HepG2 (cell line): ENCODE data around the gene NATD1. TPM values are rescaled to one million over a fixed set of nuclear protein-coding genes. Genes with fewer than 3 reads are reported as not detected.

Experiments used
- ATAC-seq: fragments of 200-7000 bp; cut with Tn5 transposase; 3 replicates; pipeline ENCODE4 v1.9.1; 2020; ENCODE audit warnings: mild to moderate bottlenecking, moderate library complexity
- BruUV-seq: library from RNA; stranded (reverse); fragments of 400-500 nt; replicated peaks from 2 replicates; lab custom pipeline; 2021; lab: Mats Ljungman, UMichigan
- CTCF ChIA-PET: fragments of 300-600 bp; formaldehyde crosslinking; extraction: SDS; loops from one replicate; lab custom pipeline; 2021; ENCODE audit warnings: low total read pairs, inconsistent platforms, low intra/inter-chr PET ratio; lab: Yijun Ruan, JAX
- POLR2A ChIA-PET: fragments of 350-600 bp; sonication (Branson Sonifier 250); formaldehyde crosslinking; loops from one replicate; lab custom pipeline; 2020; ENCODE audit warnings: antibody characterized with exemption, inconsistent platforms; lab: Yijun Ruan, JAX
- DNase-seq: peaks from one replicate; pipeline ENCODE4 v3.0.0-alpha.2; 2015; ENCODE audit warnings: low spot score
- FAIRE-seq: peaks from 3 replicates; lab custom pipeline; 2011; peaks lifted over from hg19 to GRCh38; lab: Jason Lieb, UNC
- H2AFZ ChIP-seq: one replicate; pipeline ENCODE4 v1.6.1; 2011; ENCODE audit warnings: low read length, inconsistent platforms
- H3K27ac ChIP-seq: fragments of 300-600 bp; 3 replicates; pipeline ENCODE4 v1.8.0; 2011; ENCODE audit warnings: mixed run types, mild to moderate bottlenecking, mixed read lengths, low read length, inconsistent platforms; ENCODE audit not compliant: insufficient read depth; ENCODE audit errors: extremely low read length
- H3K27me3 ChIP-seq, 2 experiments: fragments of 200-600 bp in 1 of 2; 2 replicates in 1 of 2; 3 replicates in 1 of 2; pipeline versions ENCODE4 v1.6.0 to v1.8.0; 2011; ENCODE audit warnings: low read length in 2 of 2, mild to moderate bottlenecking in 2 of 2, moderate library complexity in 2 of 2, inconsistent platforms in 1 of 2; ENCODE audit not compliant: insufficient read depth in 2 of 2, control insufficient read depth in 1 of 2
- H3K36me3 ChIP-seq, 2 experiments: fragments of 200-600 bp in 1 of 2; replicated peaks in 1 of 2; 2 replicates in 1 of 2; 3 replicates in 1 of 2; pipeline versions ENCODE4 v1.5.1 to v1.8.0; 2011; ENCODE audit warnings: low read length in 2 of 2, inconsistent platforms in 1 of 2; ENCODE audit not compliant: insufficient read depth in 2 of 2, control insufficient read depth in 1 of 2
- H3K4me1 ChIP-seq: 2 replicates; pipeline ENCODE4 v1.5.1; 2012; ENCODE audit warnings: low read length, inconsistent platforms; ENCODE audit not compliant: insufficient read depth
- H3K4me2 ChIP-seq: 2 replicates; pipeline ENCODE4 v1.6.0; 2011; ENCODE audit warnings: low read depth, low read length, inconsistent platforms
- H3K4me3 ChIP-seq, 3 experiments: fragments of 200-600 bp in 1 of 3; sonication (generic), shearing (Covaris generic) in 1 of 3; replicated peaks in 1 of 3; 2 replicates each; pipeline ENCODE4 v1.5.1; 2011 to 2016; ENCODE audit warnings: low read length in 3 of 3, inconsistent platforms in 2 of 3, low read depth in 2 of 3, mild to moderate bottlenecking in 2 of 3, control low read depth in 1 of 3, mixed read lengths in 1 of 3; ENCODE audit not compliant: insufficient read depth in 1 of 3
- H3K79me2 ChIP-seq: one replicate; pipeline ENCODE4 v1.6.1; 2011; ENCODE audit warnings: low read length, inconsistent platforms; ENCODE audit not compliant: insufficient read depth
- H3K9ac ChIP-seq: 2 replicates; pipeline ENCODE4 v1.6.0; 2011; ENCODE audit warnings: mild to moderate bottlenecking, low read depth, low read length, inconsistent platforms; ENCODE audit not compliant: insufficient read depth
- H3K9me3 ChIP-seq: 2 replicates; pipeline ENCODE4 v1.5.1; 2012; ENCODE audit warnings: mild to moderate bottlenecking, low read length
- H4K20me1 ChIP-seq: 2 replicates; pipeline ENCODE4 v1.6.0; 2011; ENCODE audit warnings: inconsistent platforms, mild to moderate bottlenecking, low read length, moderate library complexity; ENCODE audit not compliant: insufficient read depth
- AFF4 ChIP-seq: sonication (generic); formaldehyde crosslinking; IDR thresholded peaks from 2 replicates; pipeline ENCODE4 v1.4.0; 2020; ENCODE audit warnings: missing genetic modification reagents
- ASH2L ChIP-seq: fragments of 300-600, 200-600 bp; sonication (generic); IDR thresholded peaks from 2 replicates; pipeline ENCODE4 v1.7.0; 2017; ENCODE audit warnings: low read depth, mild to moderate bottlenecking, moderate library complexity, mixed read lengths, low read length; ENCODE audit not compliant: insufficient read length
- KMT2A ChIP-seq: sonication (generic); formaldehyde crosslinking; IDR thresholded peaks from 2 replicates; pipeline ENCODE4 v1.4.0; 2020; ENCODE audit warnings: missing genetic modification reagents
- LCORL ChIP-seq, 2 experiments: fragments of 450-650 bp in 1 of 2; sonication (generic) in 1 of 2; formaldehyde crosslinking in 1 of 2; IDR thresholded peaks; 2 replicates each; pipeline versions ENCODE4 v1.5.0 to v1.6.1; 2017 to 2020; ENCODE audit warnings: antibody characterized with exemption in 1 of 2, missing genetic modification reagents in 1 of 2
- MED8 ChIP-seq: sonication (generic); formaldehyde crosslinking; IDR thresholded peaks from 2 replicates; pipeline ENCODE4 v1.8.1; 2023; ENCODE audit warnings: mild to moderate bottlenecking, missing genetic modification reagents; ENCODE audit not compliant: insufficient replicate concordance
- MTF1 ChIP-seq: sonication (generic); formaldehyde crosslinking; IDR thresholded peaks from 2 replicates; pipeline ENCODE4 v1.5.0; 2020; ENCODE audit warnings: missing genetic modification reagents
- RARA ChIP-seq: IDR thresholded peaks from 2 replicates; pipeline ENCODE4 v1.6.1; 2016; ENCODE audit warnings: missing genetic modification reagents, missing compliant biosample characterization
- SETDB1 ChIP-seq: sonication (generic); formaldehyde crosslinking; IDR thresholded peaks from 2 replicates; pipeline ENCODE4 v1.5.1; 2020; ENCODE audit warnings: missing genetic modification reagents, mild to moderate bottlenecking, borderline replicate concordance
- TARDBP ChIP-seq: sonication (generic); formaldehyde crosslinking; IDR thresholded peaks from 2 replicates; pipeline ENCODE4 v1.8.0; 2022; ENCODE audit warnings: mild to moderate bottlenecking, missing genetic modification reagents
- ZBTB44 ChIP-seq: sonication (generic); formaldehyde crosslinking; IDR thresholded peaks from 2 replicates; pipeline ENCODE4 v1.4.0; 2020; ENCODE audit warnings: missing genetic modification reagents
- ZBTB8A ChIP-seq: sonication (generic); formaldehyde crosslinking; IDR thresholded peaks from 2 replicates; pipeline ENCODE4 v1.4.0; 2020; ENCODE audit warnings: mild to moderate bottlenecking, low read depth, missing genetic modification reagents, borderline replicate concordance
- ZNF160 ChIP-seq: sonication (generic); formaldehyde crosslinking; IDR thresholded peaks from 2 replicates; pipeline ENCODE4 v1.8.0; 2022; ENCODE audit warnings: mild to moderate bottlenecking, inconsistent platforms, missing genetic modification reagents
- WGBS: methylation state at CpG from one replicate; pipeline ENCODE4 v1.1.6; 2017; ENCODE audit warnings: low lambda C conversion rate; 5-methylcytosine and 5-hydroxymethylcytosine counted together
- in situ Hi-C: cut with HindIII; loops from 2 replicates; pipeline ENCODE4 v1.10.0; 2017; ENCODE audit warnings: low pct_unique_long_range_greater_than_20kb; ENCODE audit not compliant: extremely low pct_ligation_motif_present
- intact Hi-C: fragments of 100-400 bp; cut with micrococcal nuclease; formaldehyde crosslinking; loops from one replicate; pipeline ENCODE4 v1.10.0; 2022; ENCODE audit not compliant: unreplicated experiment
- polyA plus RNA-seq, 8 experiments: library from polyadenylated mRNA; depleted of rRNA in 3 of 8; stranded (reverse) in 7 of 8; unstranded in 1 of 8; fragments of >200 nt; fragmentation: Illumina TruSeq in 4 of 8; extraction: Trizol in 4 of 8; gene quantifications; 2 replicates each; pipeline versions ENCODE4 v1.2.1 to v1.2.3, GENCODE V29; 2011 to 2016; ENCODE audit warnings: low read depth in 4 of 8, missing spikeins in 1 of 8, mixed read lengths in 1 of 8; ENCODE audit not compliant: insufficient read depth in 1 of 8
- total RNA-seq, 5 experiments: library from RNA; depleted of rRNA; stranded (reverse); fragments of >200 nt; fragmentation: Illumina TruSeq; extraction: Trizol; gene quantifications; 2 replicates each; pipeline ENCODE4 v1.2.3, GENCODE V29; 2016; ENCODE audit warnings: low read depth in 1 of 5
- TF ChIP-seq, protein P1 (sequence below): sonication (generic); formaldehyde crosslinking; IDR thresholded peaks from 2 replicates; pipeline ENCODE4 v1.4.0; 2020; ENCODE audit warnings: missing genetic modification reagents, borderline replicate concordance
- TF ChIP-seq, protein P2 (sequence below): sonication (generic); formaldehyde crosslinking; IDR thresholded peaks from 2 replicates; pipeline ENCODE4 v1.4.0; 2020; ENCODE audit warnings: missing genetic modification reagents
- TF ChIP-seq, protein P3 (sequence below): sonication (generic); formaldehyde crosslinking; IDR thresholded peaks from 2 replicates; pipeline ENCODE4 v1.4.0; 2020; ENCODE audit warnings: missing genetic modification reagents

NATD1 gene
- total and polyA plus RNA-seq, 2 of the 13 experiments (the other 11 are each of a cell fraction or from before 2014, with no cell fraction given): 0.31 to 2.3 TPM

DNA sequence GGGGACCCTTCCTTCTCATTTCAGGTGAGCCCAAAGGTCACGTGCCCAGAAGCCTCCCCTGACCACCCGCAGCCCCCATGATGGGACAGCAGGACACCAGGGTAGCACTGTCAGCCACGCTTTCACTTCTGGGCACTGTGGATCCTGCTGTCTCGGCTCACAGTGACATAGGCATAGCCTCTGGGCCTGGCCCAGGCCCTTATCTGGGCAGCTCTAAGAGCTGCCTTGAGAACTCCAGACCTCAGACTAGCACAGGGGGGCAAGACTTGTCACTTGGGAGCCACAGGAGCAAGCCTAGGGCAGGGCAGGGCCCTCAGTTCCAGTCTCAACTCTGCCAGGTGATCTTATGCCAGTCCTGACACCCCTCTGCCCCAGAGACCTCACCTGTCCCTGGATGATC lies 4.7 kb downstream of the NATD1 start:
- BruUV-seq: no TSS peak
- WGBS: 4% methylated on average over 4 of the region's 4 CpGs
- peaks cover 26% of the 10 kb centered on the region for H3K4me1 ChIP-seq
- no peaks in the 10 kb centered on the region for H3K9me3 ChIP-seq
- no peak overlapping the region for H3K4me3 ChIP-seq
- H3K27ac ChIP-seq: no peak overlapping the region
- in situ Hi-C loops: no loop called here
- peak; percentile 6; the same call in 1 of the 3 replicates for ATAC-seq
- no peak for DNase-seq
- no peak overlapping the region; the same call in 1 of the 2 replicates for H3K4me2 ChIP-seq
- intact Hi-C loops: no loop called here
- H2AFZ ChIP-seq: no peak overlapping the region
- H3K9ac ChIP-seq: no peak overlapping the region
- no peaks in the 10 kb centered on the region for H3K79me2 ChIP-seq
- peaks cover 3 to 31% of the 10 kb centered on the region in 2 experiments; a peak in 4 of 5 replicates for H3K27me3 ChIP-seq
- H3K36me3 ChIP-seq: no peaks in the 10 kb centered on the region
- FAIRE-seq: no peak
- H4K20me1 ChIP-seq: peaks cover 6% of the 10 kb centered on the region; the same call in 1 of the 2 replicates
- POLR2A ChIA-PET: no interaction called here
- CTCF ChIA-PET: no interaction called here
- TF ChIP-seq ZNF160 (CRISPR knock-in tag) (no peak), RARA (CRISPR knock-in tag) (no peak), ASH2L (no peak), ZBTB44 (CRISPR knock-in tag) (no peak), KMT2A (no peak), ZBTB8A (CRISPR knock-in tag) (no peak), MTF1 (no peak), TARDBP (no peak), SETDB1 (CRISPR knock-in tag) (no peak), MED8 (no peak), AFF4 (CRISPR knock-in tag) (no peak), LCORL (IDR thresholded peaks at IDR 0.05) (no peak), LCORL (CRISPR knock-in tag; IDR thresholded peaks at IDR 0.05) (no peak)
- TF ChIP-seq, protein P1, sequence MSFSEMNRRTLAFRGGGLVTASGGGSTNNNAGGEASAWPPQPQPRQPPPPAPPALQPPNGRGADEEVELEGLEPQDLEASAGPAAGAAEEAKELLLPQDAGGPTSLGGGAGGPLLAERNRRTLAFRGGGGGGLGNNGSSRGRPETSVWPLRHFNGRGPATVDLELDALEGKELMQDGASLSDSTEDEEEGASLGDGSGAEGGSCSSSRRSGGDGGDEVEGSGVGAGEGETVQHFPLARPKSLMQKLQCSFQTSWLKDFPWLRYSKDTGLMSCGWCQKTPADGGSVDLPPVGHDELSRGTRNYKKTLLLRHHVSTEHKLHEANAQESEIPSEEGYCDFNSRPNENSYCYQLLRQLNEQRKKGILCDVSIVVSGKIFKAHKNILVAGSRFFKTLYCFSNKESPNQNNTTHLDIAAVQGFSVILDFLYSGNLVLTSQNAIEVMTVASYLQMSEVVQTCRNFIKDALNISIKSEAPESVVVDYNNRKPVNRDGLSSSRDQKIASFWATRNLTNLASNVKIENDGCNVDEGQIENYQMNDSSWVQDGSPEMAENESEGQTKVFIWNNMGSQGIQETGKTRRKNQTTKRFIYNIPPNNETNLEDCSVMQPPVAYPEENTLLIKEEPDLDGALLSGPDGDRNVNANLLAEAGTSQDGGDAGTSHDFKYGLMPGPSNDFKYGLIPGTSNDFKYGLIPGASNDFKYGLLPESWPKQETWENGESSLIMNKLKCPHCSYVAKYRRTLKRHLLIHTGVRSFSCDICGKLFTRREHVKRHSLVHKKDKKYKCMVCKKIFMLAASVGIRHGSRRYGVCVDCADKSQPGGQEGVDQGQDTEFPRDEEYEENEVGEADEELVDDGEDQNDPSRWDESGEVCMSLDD (CRISPR knock-in tag): no peak
- TF ChIP-seq, protein P2, sequence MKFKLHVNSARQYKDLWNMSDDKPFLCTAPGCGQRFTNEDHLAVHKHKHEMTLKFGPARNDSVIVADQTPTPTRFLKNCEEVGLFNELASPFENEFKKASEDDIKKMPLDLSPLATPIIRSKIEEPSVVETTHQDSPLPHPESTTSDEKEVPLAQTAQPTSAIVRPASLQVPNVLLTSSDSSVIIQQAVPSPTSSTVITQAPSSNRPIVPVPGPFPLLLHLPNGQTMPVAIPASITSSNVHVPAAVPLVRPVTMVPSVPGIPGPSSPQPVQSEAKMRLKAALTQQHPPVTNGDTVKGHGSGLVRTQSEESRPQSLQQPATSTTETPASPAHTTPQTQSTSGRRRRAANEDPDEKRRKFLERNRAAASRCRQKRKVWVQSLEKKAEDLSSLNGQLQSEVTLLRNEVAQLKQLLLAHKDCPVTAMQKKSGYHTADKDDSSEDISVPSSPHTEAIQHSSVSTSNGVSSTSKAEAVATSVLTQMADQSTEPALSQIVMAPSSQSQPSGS (CRISPR knock-in tag): no peak
- TF ChIP-seq, protein P3, sequence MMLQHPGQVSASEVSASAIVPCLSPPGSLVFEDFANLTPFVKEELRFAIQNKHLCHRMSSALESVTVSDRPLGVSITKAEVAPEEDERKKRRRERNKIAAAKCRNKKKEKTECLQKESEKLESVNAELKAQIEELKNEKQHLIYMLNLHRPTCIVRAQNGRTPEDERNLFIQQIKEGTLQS (CRISPR knock-in tag): no peak
